A549 treated with DMSO at 1 μM for 4 hours (cell line): Measurements from ENCODE around the gene STIM1. TPM values are rescaled to one million over a fixed set of nuclear protein-coding genes. Genes with fewer than 3 reads are reported as not detected.

Source experiments
- total RNA-seq: library from RNA; stranded (reverse); fragments of 200-300 nt; extraction: Qiagen RNA extraction; gene quantifications from 5 replicates; pipeline ENCODE4 v1.2.3, GENCODE V29; 2022; ENCODE audit warnings: low read depth

The STIM1 gene
- total RNA-seq: 24.6 to 28.2 TPM (median 26.3 TPM) in 5 replicates

GRCh38 chr11:3854977-3855807, at the start of gene STIM1:
Gene STIM1 (plus strand): TSS chr11:3855664. CDS start chr11:3856271, 607 bp downstream.

GRCh38 chr11:3807909-3808860, 47.3 kb upstream of the STIM1 start, which contains the start of gene PGAP2:
Gene PGAP2 (plus strand): TSS chr11:3808560. CDS start chr11:3811260, 2,700 bp downstream.

DNA sequence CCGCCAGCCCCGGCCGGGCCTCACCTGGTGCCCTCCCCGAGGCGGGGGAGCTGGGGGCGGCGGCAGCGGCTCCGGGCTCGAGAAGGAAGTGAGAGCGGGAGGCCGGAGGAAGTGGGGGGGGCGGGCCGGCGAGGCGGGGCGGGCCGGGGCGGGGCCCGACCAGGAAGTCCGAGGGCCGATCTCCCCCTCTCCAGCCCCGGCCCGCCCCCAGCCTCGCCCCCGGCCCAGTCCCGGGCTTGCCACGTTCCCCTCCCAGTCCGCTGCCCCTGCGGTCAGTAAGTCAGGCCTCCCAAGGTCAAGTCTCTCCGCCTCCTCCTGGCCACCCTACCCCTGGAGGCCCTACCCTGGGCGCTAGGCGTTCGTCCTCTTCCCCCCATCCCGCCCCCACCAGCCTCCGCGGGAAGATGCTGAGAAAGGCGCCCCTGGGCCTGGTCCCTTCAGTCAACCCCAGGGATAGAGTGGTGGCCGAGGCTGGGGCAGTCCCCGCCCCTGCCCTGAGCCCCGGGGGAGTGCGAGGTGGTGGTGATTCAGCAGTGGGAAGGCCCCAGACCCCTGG, 14.5 kb upstream of the STIM1 start, which contains the start of gene RHOG:
Gene RHOG, minus strand, starts transcription at position 90 of the 556 bp plus-strand sequence. CDS start 12,821 bp downstream, outside the sequence.

GRCh38 chr11:4094348-4095291, 239.2 kb downstream of the STIM1 start, which contains the start of gene RRM1:
Gene RRM1 (plus strand): TSS chr11:4094799. CDS start chr11:4095013, 214 bp downstream.

Other genes starting within 250 kb of the STIM1 start
- gene ART5, start 213.7 kb upstream of the STIM1 start, total RNA-seq: 0.23 to 0.57 TPM (median 0.34 TPM) in 4 of 5 replicates, not detected in the other
- gene ART1, start 210.5 kb upstream of the STIM1 start, total RNA-seq: not detected in 5 replicates
- 0.53 to 2.4 TPM (median 0.94 TPM) in 5 replicates for gene CHRNA10, start 184.3 kb upstream of the STIM1 start, total RNA-seq
- 63.1 to 75.4 TPM (median 72.6 TPM) in 5 replicates for gene NUP98, start 58.1 kb upstream of the STIM1 start, total RNA-seq
- 21.1 to 26.5 TPM (median 22.5 TPM) in 5 replicates for gene PGAP2, start 47.1 kb upstream of the STIM1 start, total RNA-seq
- 96.8 to 109 TPM (median 99.0 TPM) in 5 replicates for gene RHOG, start 14.7 kb upstream of the STIM1 start, total RNA-seq
- gene RRM1, start 239.1 kb downstream of the STIM1 start, total RNA-seq: 79.9 to 95.0 TPM (median 92.5 TPM) in 5 replicates